ENCODE data around the gene SCAI.

SCAI gene

DNA sequence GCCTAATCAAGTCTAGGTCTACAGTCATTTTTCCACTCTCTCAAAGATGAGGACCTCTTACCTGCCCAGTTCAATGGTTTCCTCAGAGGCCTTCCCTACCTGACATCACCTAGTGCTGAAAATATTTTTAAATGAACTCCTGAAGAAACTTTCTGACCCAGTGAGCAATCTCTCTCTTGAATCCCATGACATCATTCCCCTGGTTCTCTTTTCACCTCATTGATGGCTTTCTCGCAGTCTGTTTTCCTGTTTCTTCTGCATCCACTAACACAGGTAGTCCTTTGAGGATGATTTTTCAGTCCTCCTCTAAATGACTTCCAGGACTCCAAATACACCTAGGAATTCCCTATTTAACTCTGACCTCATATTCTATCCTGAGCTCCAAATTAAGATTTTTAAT lies 40.3 kb downstream of the SCAI start:
- Histone ChIP-seq H3F3A (ENCODE audit: control insufficient read depth, insufficient read depth) (no peaks in the 10 kb centered on the region), H3K4me1 (ENCODE audit: control insufficient read depth, low read length) (no peaks in the 10 kb centered on the region)

DNA sequence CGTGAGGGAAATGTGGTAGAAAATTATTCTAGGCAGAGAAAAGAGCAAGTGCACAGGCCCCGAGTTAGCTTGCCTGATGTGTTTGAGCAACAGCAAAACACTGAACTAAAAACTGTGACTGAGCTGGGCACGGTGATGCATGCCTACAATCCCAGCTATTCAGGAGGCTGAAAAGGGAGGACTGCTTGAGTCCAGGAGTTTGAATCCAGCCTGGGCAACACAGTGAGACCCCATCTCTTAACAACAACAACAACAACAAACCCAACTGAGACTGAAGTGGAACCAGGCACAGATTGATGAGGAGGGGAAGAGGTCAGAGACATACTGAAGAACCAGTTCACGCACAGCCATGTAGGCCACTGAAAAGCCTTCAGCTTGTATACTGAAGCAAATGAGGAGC lies 42.5 kb downstream of the SCAI start:
- Histone ChIP-seq H4K20me1 (ENCODE audit: control insufficient read depth, insufficient read depth, low read depth, low read length) (no peaks in the 10 kb centered on the region), H3K79me2 (ENCODE audit: control insufficient read depth, low read length) (no peaks in the 10 kb centered on the region), H3K27me3 (ENCODE audit: control insufficient read depth, low read length) (no peaks in the 10 kb centered on the region), H3K36me3 (ENCODE audit: control insufficient read depth, low read length) (no peaks in the 10 kb centered on the region), H3K4me1 (ENCODE audit: control insufficient read depth, low read length) (no peaks in the 10 kb centered on the region), H3F3A (ENCODE audit: control insufficient read depth, insufficient read depth) (no peaks in the 10 kb centered on the region), H3K9me2 (replicated peaks; ENCODE audit: control insufficient read depth, low read length) (no peaks in the 10 kb centered on the region), H3K9me3 (ENCODE audit: control insufficient read depth, insufficient read depth, low read length) (no peaks in the 10 kb centered on the region; the same call in 1 of the 2 replicates), H3K4me3 (ENCODE audit: low read length) (no peak overlapping the region), H3K27ac (ENCODE audit: low read depth, low read length) (no peak overlapping the region), H3K4me2 (ENCODE audit: low read length) (no peak overlapping the region)
- TF ChIP-seq EZH2phosphoT487 (IDR thresholded peaks at IDR 0.05; ENCODE audit: borderline replicate concordance, low read length) = no peak
- TF ChIP-seq, protein P1, sequence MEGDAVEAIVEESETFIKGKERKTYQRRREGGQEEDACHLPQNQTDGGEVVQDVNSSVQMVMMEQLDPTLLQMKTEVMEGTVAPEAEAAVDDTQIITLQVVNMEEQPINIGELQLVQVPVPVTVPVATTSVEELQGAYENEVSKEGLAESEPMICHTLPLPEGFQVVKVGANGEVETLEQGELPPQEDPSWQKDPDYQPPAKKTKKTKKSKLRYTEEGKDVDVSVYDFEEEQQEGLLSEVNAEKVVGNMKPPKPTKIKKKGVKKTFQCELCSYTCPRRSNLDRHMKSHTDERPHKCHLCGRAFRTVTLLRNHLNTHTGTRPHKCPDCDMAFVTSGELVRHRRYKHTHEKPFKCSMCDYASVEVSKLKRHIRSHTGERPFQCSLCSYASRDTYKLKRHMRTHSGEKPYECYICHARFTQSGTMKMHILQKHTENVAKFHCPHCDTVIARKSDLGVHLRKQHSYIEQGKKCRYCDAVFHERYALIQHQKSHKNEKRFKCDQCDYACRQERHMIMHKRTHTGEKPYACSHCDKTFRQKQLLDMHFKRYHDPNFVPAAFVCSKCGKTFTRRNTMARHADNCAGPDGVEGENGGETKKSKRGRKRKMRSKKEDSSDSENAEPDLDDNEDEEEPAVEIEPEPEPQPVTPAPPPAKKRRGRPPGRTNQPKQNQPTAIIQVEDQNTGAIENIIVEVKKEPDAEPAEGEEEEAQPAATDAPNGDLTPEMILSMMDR (IDR thresholded peaks at IDR 0.05; ENCODE audit: low read depth, low read length, poor library complexity, severe bottlenecking) = no peak

More for the DNA sequence above, 40.3 kb downstream of the SCAI start:
- H3K9me2 ChIP-seq (replicated peaks; ENCODE audit: control insufficient read depth, low read length) = no peaks in the 10 kb centered on the region
- no peak overlapping the region for H3K4me3 ChIP-seq (ENCODE audit: low read length)
- H3K4me2 ChIP-seq (ENCODE audit: low read length) = no peak overlapping the region
- H4K20me1 ChIP-seq (ENCODE audit: control insufficient read depth, insufficient read depth, low read depth, low read length) = no peaks in the 10 kb centered on the region
- H3K9me3 ChIP-seq (ENCODE audit: control insufficient read depth, insufficient read depth, low read length) = no peaks in the 10 kb centered on the region
- H3K79me2 ChIP-seq (ENCODE audit: control insufficient read depth, low read length) = no peaks in the 10 kb centered on the region
- H3K27me3 ChIP-seq (ENCODE audit: control insufficient read depth, low read length) = no peaks in the 10 kb centered on the region
- TF ChIP-seq EZH2phosphoT487 (IDR thresholded peaks at IDR 0.05; ENCODE audit: borderline replicate concordance, low read length) = no peak
- TF ChIP-seq, protein P1 (IDR thresholded peaks at IDR 0.05; ENCODE audit: low read depth, low read length, poor library complexity, severe bottlenecking) = no peak
- H3K27ac ChIP-seq (ENCODE audit: low read depth, low read length) = no peak overlapping the region
- no peaks in the 10 kb centered on the region for H3K36me3 ChIP-seq (ENCODE audit: control insufficient read depth, low read length)

DNA sequence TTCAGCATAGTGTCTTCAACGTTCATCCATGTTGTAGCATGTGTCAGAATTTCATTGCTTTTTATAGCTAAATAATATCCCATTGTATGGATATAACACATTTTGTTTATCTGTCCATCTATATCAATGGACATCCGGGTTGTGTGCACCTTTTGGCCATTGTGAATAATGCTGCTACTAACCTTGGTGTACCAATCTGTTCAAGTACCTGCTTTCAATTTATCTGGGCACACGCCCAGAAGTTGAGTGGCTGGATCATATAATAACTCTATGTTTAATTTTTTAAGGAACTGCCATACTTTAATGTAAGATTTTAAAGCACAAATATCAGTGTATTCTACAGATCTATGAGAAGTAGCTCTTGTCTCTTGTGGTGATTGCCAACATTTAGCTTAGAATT lies 43.5 kb downstream of the SCAI start:
- H3K4me3 ChIP-seq (ENCODE audit: low read length) = no peak overlapping the region
- no peak for TF ChIP-seq EZH2phosphoT487 (IDR thresholded peaks at IDR 0.05; ENCODE audit: borderline replicate concordance, low read length)
- TF ChIP-seq, protein P1 (IDR thresholded peaks at IDR 0.05; ENCODE audit: low read depth, low read length, poor library complexity, severe bottlenecking) = no peak
- no peak overlapping the region for H3K27ac ChIP-seq (ENCODE audit: low read depth, low read length)
- no peak overlapping the region for H3K4me2 ChIP-seq (ENCODE audit: low read length)
- H3K9me2 ChIP-seq (replicated peaks; ENCODE audit: control insufficient read depth, low read length) = no peaks in the 10 kb centered on the region
- no peaks in the 10 kb centered on the region for H4K20me1 ChIP-seq (ENCODE audit: control insufficient read depth, insufficient read depth, low read depth, low read length)
- no peaks in the 10 kb centered on the region for H3K27me3 ChIP-seq (ENCODE audit: control insufficient read depth, low read length)
- H3K4me1 ChIP-seq (ENCODE audit: control insufficient read depth, low read length) = no peaks in the 10 kb centered on the region
- no peaks in the 10 kb centered on the region for H3K36me3 ChIP-seq (ENCODE audit: control insufficient read depth, low read length)
- no peaks in the 10 kb centered on the region; the same call in 1 of the 2 replicates for H3K9me3 ChIP-seq (ENCODE audit: control insufficient read depth, insufficient read depth, low read length)
- no peaks in the 10 kb centered on the region for H3K79me2 ChIP-seq (ENCODE audit: control insufficient read depth, low read length)
- no peaks in the 10 kb centered on the region for H3F3A ChIP-seq (ENCODE audit: control insufficient read depth, insufficient read depth)
